Hepatocyte (in vitro differentiated cells): ENCODE data around the gene CHSY3.

Experiments
- CTCF ChIP-seq: fragments of 200-600 bp; sonication (generic); IDR thresholded peaks from 2 replicates; pipeline ENCODE4 v1.5.1; 2016; ENCODE audit warnings: antibody characterized with exemption, mild to moderate bottlenecking; ENCODE audit not compliant: poor library complexity
- EZH2 ChIP-seq: fragments of 200-600 bp; sonication (generic); IDR thresholded peaks from 2 replicates; pipeline ENCODE4 v1.6.1; 2016; ENCODE audit warnings: antibody characterized with exemption, mild to moderate bottlenecking, borderline replicate concordance

DNA sequence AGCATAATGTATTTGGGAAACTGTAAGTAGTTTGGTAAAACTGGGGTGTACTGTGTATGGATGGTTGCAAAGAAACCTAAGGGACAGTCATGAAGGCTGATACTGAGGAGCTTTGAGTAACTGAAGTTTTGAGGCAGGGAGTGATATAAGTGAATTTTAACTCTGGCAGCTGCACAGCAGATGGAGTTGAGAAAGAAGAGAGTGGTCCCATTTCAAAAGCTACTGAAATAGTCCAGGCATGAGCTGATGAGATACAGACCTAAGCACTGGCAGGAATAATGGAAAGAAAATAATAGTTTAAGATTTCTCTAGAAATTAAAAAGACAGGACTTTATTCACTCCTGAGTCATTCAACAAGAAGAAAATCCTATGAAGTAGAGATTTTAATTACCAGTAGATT lies 232.0 kb downstream of the CHSY3 start:
- TF ChIP-seq CTCF, result no peak
- TF ChIP-seq EZH2, result no peak
